GM21723 (cell line): Measurements from ENCODE around the gene SLC51B.
"Not testable (repeated sequence)": the region's sequence is repeated elsewhere in the genome, so short reads cannot be mapped to it uniquely, and the experiment has no call there.

ENCODE experiments used
- ATAC-seq: cut with Tn5 transposase; IDR thresholded peaks from one replicate; pipeline ENCODE4 v1.9.1; 2021; ENCODE audit warnings: mild to moderate bottlenecking, moderate library complexity; ENCODE audit not compliant: unreplicated experiment

SLC51B gene

GRCh38 chr15:65066001-65066634 lies 20.9 kb downstream of the SLC51B start:
- no peak for ATAC-seq

- ATAC-seq = no peak
These were observed 21.6 kb downstream of the SLC51B start for GRCh38 chr15:65066635-65067316.

GRCh38 chr15:65067317-65067644 lies 22.1 kb downstream of the SLC51B start:
- no peak for ATAC-seq

DNA sequence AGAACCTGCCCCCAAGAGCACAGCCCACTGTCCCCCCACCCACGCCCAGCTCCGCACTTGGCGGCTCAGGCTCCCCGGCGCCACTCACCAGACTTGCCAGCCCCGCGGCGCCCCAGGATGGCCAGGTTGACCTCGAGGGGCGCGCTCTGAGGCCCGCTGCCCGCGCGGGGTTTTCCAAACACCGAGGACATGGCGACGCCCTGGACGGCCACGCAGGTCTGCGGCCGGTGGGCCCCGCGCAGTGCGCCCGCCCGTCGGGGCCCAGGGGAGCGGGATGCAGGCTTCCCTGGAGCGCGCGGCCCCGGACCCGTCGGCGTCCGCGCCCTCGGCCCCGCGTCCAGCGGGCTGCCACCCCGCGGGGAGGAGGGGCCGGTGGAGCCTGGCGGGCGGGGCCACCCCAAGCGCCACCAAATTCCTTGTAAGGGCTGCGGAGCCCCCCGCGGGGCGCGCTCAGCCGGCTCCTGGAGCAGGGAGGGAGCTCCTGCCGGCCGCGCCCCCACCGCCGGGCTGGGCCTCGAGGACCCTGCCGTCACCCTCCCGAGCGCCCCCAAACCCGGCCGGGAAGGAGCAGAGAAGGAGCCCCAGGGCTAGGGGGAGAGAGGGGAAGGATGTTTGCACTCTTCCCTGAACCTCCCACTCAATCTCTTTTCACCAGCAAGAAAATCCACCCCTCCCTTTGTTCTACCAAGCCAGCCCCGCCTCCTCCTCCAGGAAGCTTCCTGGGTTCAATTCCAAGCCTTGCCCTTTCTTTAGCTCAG lies 22.6 kb downstream of the SLC51B start, which contains the start of gene RASL12:
Gene RASL12 (minus strand): TSS at position 347 of the 758 bp plus-strand sequence. CDS start 156 bp downstream, at position 191.
- ATAC-seq = no peak

DNA sequence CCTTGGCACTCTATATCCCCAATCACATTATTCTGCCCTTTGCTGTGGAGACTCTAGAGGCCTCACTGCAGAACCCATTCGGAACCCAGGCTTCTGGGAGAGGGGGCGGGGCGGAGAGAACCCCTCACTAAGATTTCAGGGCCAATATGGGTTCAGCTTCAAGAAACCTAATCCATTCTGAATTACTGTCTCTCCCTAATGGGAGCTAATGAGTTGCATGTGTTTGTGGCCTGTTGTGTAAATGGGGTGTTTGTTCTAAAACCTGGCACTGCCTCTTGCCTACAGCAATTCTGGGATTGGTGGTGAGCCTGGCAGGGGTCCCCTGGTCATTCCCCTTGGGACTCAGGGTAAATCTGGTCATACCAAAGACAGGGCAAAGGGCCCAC lies 23.2 kb downstream of the SLC51B start:
- ATAC-seq = no peak

DNA sequence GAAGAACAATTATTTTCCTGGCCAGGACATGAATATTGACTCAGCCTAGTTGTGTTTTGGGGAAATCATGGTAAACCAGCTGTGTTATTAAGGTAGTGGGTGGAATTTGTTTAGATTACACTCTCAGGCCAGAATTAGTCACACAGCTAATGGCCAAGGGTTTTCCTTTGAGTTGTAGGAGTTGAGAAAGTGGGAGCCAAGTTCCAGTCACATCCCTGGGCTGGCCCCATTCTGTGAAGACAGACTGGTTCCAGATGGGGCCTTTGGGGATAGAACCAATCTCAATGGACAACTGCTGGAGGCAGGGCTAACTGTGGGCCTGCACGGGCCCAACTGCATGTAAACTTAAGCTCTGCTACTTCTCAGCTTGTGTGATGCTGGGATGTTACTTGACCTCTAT lies 24.0 kb downstream of the SLC51B start:
- ATAC-seq = no peak

GRCh38 chr15:65069779-65070546 lies 24.8 kb downstream of the SLC51B start:
- ATAC-seq = no peak

- no peak for ATAC-seq
These were observed 26.2 kb downstream of the SLC51B start for GRCh38 chr15:65071381-65071811.

DNA sequence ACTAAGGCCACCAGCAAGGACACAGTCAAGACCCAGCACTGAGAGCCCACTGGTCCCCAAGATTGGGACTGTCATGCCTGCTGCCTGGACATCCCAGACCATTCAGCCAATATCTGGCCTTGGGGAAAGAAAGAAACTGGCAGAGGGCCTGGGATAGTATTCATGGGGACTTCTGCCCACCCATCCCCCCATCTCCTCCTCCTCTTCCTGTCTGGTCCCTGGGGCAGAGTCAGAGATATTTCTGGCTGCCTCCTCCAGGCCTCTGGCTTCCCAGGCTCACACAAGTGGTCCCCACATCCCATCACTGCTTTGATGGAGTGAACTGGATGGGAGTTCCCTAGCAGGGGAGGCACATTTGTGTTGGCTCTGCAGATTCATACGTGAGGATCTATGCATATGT lies 26.8 kb downstream of the SLC51B start:
- no peak for ATAC-seq

GRCh38 chr15:65072617-65073016 lies 27.4 kb downstream of the SLC51B start:
- ATAC-seq = no peak

DNA sequence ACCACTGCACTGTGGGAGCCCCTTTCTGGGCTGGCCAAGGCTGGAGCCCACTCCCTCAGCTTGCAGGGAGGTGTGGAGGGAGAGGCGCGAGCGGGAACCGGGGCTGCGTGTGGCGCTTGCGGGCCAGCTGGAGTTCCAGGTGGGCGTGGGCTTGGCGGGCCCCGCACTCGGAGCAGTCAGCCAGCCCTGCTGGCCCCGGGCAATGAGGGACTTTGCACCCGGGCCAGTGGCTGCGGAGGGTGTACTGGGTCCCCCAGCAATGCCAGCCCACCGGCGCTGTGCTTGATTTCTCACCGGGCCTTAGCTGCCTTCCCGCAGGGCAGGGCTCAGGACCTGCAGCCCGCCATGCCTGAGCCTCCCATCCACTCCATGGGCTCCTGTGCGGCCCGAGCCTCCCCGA lies 29.8 kb downstream of the SLC51B start:
- ATAC-seq = not testable (repeated sequence)

- ATAC-seq = not testable (repeated sequence)
These were observed 30.6 kb downstream of the SLC51B start for GRCh38 chr15:65075607-65076395.

- ATAC-seq = no peak
These were observed 31.5 kb downstream of the SLC51B start, which contains the start of gene KBTBD13 for GRCh38 chr15:65076486-65077290. KBTBD13 (plus strand) TSS chr15:65076746; CDS start chr15:65076816, 70 bp downstream.

- no peak for ATAC-seq
These were observed 32.2 kb downstream of the SLC51B start for GRCh38 chr15:65077291-65077980.

GRCh38 chr15:65077981-65078352 lies 32.8 kb downstream of the SLC51B start:
- no peak for ATAC-seq

GRCh38 chr15:65079580-65079979 lies 34.4 kb downstream of the SLC51B start:
- no peak for ATAC-seq

DNA sequence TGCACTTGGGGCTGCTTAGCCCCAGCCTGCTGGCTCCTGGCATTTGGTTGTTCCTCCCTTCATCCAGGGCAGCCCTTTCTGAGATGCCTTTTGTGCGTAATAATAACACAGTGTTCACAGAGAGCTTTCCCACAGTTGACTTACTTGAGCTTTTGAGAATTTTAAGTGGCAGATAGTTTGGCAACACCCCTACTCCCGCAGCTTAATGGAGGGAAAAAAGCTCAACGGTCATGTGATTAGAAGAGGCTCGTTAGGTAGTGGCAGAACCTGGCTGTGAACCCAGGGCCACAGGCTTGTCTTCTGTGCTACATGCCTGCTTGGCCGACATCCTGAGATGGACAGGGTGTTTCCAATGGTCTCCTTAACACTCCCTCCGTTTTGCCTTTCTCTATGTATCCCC lies 36.1 kb downstream of the SLC51B start:
- ATAC-seq = no peak

GRCh38 chr15:65081758-65082157 lies 36.6 kb downstream of the SLC51B start:
- ATAC-seq = no peak
